Type B pancreatic cell (in vitro differentiated cells): ENCODE results near the gene INKA1. TPM values are rescaled to one million over a fixed set of nuclear protein-coding genes. Genes with fewer than 3 reads are reported as not detected.

ENCODE experiments used
- DNase-seq: peaks from one replicate; pipeline ENCODE4 v3.0.0; 2021; ENCODE audit warnings: mixed read lengths; ENCODE audit not compliant: unreplicated experiment; ENCODE audit errors: extremely low spot score
- H3K27ac Mint-ChIP-seq: 2 replicates; pipeline ENCODE4 v1.8.0; 2021; ENCODE audit warnings: mild to moderate bottlenecking, mixed read lengths
- H3K27me3 Mint-ChIP-seq: 2 replicates; pipeline ENCODE4 v1.8.0; 2021; ENCODE audit warnings: mixed read lengths
- H3K36me3 Mint-ChIP-seq: 2 replicates; pipeline ENCODE4 v1.8.0; 2021; ENCODE audit warnings: mixed read lengths
- H3K4me1 Mint-ChIP-seq: one replicate; pipeline ENCODE4 v1.8.0; 2021; ENCODE audit warnings: mixed read lengths; ENCODE audit not compliant: unreplicated experiment
- H3K4me3 Mint-ChIP-seq: 2 replicates; pipeline ENCODE4 v1.8.0; 2021; ENCODE audit warnings: mild to moderate bottlenecking, mixed read lengths
- H3K9me3 Mint-ChIP-seq: 2 replicates; pipeline ENCODE4 v1.8.0; 2021; ENCODE audit warnings: mixed read lengths
- total RNA-seq: library from RNA; stranded (reverse); gene quantifications from 2 replicates; pipeline ENCODE4 v1.2.1, GENCODE V29; 2021; ENCODE audit warnings: low replicate concordance
- TF ChIP-seq, protein P1 (sequence below): fragments of 200-600 bp; sonication (generic); conservative IDR thresholded peaks from 2 replicates; pipeline ENCODE4 v1.5.0; 2021; ENCODE audit warnings: antibody characterized with exemption, mild to moderate bottlenecking

The INKA1 gene
- total RNA-seq, 1 donor from 2014 or later, result 6.7 TPM

DNA sequence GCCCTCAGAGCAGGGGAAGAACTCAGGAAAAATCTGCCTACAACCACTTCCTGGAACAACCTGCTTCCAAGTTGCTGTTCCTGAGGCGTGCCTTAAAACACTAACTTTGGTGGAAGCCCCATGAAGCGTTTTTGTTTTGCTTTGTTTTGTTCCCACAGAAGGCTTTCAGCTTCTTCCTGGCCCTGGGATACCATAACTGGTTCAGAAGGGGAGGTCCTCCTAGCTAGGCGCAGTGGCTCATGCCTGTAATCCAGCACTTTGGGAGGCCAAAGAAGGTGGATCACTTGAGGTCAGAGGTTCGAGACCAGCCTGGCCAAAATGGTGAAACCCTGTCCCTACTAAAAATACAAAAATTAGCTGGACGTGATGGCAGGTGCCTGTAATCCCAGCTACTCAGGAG is 15.5 kb upstream of the INKA1 start:
- no peak overlapping the region for H3K4me3 Mint-ChIP-seq
- H3K9me3 Mint-ChIP-seq, result no peaks in the 10 kb centered on the region
- TF ChIP-seq, protein P1, sequence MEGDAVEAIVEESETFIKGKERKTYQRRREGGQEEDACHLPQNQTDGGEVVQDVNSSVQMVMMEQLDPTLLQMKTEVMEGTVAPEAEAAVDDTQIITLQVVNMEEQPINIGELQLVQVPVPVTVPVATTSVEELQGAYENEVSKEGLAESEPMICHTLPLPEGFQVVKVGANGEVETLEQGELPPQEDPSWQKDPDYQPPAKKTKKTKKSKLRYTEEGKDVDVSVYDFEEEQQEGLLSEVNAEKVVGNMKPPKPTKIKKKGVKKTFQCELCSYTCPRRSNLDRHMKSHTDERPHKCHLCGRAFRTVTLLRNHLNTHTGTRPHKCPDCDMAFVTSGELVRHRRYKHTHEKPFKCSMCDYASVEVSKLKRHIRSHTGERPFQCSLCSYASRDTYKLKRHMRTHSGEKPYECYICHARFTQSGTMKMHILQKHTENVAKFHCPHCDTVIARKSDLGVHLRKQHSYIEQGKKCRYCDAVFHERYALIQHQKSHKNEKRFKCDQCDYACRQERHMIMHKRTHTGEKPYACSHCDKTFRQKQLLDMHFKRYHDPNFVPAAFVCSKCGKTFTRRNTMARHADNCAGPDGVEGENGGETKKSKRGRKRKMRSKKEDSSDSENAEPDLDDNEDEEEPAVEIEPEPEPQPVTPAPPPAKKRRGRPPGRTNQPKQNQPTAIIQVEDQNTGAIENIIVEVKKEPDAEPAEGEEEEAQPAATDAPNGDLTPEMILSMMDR, result no peak
- H3K27me3 Mint-ChIP-seq, result no peaks in the 10 kb centered on the region
- H3K36me3 Mint-ChIP-seq, result peaks cover 7% of the 10 kb centered on the region
- DNase-seq, result no peak
- H3K27ac Mint-ChIP-seq, result peak overlapping the region; percentile 95
- peaks cover 14% of the 10 kb centered on the region for H3K4me1 Mint-ChIP-seq

DNA sequence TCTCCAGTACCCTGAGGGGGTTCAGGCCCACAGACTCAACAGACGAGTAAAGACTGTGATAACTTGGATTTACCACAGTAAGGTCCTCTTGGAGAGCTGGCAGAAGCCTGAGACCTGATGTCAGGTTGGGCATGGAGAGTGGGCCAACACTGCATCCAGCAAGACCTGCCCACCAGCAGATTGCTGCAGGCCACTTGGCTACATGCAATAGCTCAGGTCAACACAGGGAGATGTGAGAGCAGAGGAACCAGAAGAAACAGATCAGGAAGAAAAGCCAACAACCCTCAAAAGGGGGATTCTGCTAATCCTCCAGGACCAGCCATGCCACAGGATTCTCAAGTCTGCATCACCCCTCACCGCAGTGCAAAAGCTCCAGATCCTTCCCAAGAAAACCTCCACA is 15.0 kb upstream of the INKA1 start:
- Mint-ChIP-seq H3K9me3 (no peaks in the 10 kb centered on the region), H3K27ac (no peak overlapping the region), H3K36me3 (peaks cover 7% of the 10 kb centered on the region), H3K4me1 (peaks cover 14% of the 10 kb centered on the region), H3K27me3 (no peaks in the 10 kb centered on the region), H3K4me3 (no peak overlapping the region)
- DNase-seq, result no peak
- TF ChIP-seq, protein P1, result no peak

DNA sequence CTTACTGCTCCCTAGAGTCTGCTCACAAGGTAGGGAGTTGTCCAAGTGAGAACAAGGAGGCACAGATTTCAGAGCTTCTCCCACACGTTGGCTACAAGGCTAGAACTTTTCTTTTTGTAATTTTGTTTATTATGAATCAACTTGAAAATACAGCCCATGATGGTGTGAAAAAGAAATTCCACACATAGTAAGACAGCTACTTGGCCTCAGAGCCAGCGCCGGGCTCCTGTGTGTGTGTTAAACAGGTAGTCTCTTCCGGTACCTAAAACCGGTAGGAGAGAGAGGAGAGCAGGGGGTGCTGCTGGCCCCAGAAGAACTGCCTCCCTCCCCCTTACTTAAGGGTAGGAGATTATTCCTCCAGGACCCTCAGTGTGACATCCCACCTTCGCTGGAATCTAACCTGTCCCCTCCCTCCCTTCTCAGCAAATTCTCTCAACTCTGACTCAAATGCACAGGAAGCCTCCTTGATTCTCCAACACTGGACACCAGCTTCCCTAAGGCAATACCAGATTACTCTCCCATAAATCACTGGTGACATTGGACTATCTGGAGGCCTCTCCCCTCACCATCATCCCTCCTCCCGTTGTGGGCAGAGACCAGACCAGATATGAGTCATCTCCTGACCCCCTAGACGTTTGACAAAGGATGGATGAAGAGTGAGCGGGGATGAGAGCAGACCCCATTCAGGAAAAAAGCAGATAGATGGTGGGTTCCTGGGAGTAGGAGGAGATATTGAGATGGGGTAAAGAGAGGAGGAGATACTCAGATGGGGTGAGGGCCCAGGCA is 12.2 kb upstream of the INKA1 start:
- peak overlapping the region; percentile 12 for H3K27ac Mint-ChIP-seq
- no peaks in the 10 kb centered on the region for H3K36me3 Mint-ChIP-seq
- peaks cover 5% of the 10 kb centered on the region for H3K4me1 Mint-ChIP-seq
- no peak for DNase-seq
- H3K4me3 Mint-ChIP-seq, result peak overlapping the region; percentile 26
- H3K27me3 Mint-ChIP-seq, result no peaks in the 10 kb centered on the region
- H3K9me3 Mint-ChIP-seq, result no peaks in the 10 kb centered on the region
- TF ChIP-seq, protein P1, result no peak

DNA sequence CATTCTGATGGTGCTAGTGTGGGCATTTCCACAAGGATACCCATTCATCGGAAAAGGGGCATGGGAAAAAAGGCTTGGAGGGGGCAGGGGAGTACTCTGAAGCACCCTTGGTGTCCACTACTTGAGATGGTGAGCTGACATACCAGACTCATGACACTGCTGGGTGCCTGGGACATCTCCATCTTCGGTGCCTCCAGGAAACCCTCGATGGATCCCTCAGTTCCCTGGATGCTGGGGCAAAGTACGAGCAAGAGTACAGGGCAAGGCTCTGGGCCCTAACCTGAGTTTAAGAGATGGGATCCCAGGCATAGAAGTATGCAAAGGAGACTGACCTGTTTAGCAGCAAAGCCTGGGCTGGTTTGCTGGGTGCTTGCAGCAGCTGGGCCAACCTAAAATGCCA is 11.5 kb upstream of the INKA1 start:
- Mint-ChIP-seq H3K4me1 (peaks cover 5% of the 10 kb centered on the region), H3K4me3 (no peak overlapping the region), H3K27ac (no peak overlapping the region), H3K27me3 (no peaks in the 10 kb centered on the region), H3K9me3 (no peaks in the 10 kb centered on the region), H3K36me3 (no peaks in the 10 kb centered on the region)
- TF ChIP-seq, protein P1, result no peak
- DNase-seq, result no peak

DNA sequence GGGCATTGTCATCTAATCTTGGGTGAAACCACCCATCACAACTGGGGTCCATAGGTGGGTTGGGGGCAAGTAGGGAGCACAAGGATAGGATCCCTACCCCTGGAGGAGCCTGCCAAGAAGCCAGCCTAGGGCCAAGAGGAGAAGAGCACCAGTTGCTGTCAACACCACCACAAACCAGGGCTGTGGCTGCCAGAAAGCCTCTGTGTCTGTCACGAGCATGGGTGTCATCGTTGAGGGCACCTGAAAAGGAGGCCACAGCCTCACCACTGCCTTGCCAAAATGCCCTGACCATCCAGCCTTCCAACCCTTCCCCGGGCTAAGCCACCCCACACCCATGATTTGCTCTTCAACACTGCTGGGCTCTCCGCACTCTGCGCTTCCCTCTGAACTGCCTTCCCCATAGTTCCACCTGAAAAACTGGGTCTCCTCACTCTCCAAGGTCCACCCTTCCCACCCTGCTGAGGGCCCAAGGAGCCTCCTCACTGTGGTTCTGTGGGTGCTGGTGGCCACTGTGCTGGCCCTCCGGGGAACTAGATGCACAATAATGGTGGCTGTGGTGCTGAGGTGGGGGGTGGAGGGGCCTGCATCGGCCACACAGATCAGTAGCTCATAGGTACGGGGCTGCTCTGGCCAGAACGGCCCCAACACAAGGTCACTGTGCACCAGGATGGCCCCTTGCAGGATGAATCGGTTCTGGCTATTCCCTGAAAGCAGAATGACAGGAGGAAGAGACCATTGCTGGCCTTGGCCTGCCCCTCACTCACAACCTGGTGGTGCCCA is 10.5 kb upstream of the INKA1 start:
- H3K27ac Mint-ChIP-seq, result no peak overlapping the region
- no peak for DNase-seq
- TF ChIP-seq, protein P1, result no peak
- H3K36me3 Mint-ChIP-seq, result no peaks in the 10 kb centered on the region
- peaks cover 4% of the 10 kb centered on the region for H3K27me3 Mint-ChIP-seq
- no peak overlapping the region for H3K4me3 Mint-ChIP-seq
- no peaks in the 10 kb centered on the region for H3K9me3 Mint-ChIP-seq
- peaks cover 5% of the 10 kb centered on the region for H3K4me1 Mint-ChIP-seq
